HG03439 (cell line): ENCODE data around the gene PAX5.

Experiments
- ATAC-seq: cut with Tn5 transposase; IDR thresholded peaks from one replicate; pipeline ENCODE4 v1.9.1; 2021; ENCODE audit warnings: mild to moderate bottlenecking, moderate library complexity; ENCODE audit not compliant: unreplicated experiment

PAX5 gene

GRCh38 chr9:36905101-36906066 is 128.7 kb downstream of the PAX5 start:
- no peak for ATAC-seq

DNA sequence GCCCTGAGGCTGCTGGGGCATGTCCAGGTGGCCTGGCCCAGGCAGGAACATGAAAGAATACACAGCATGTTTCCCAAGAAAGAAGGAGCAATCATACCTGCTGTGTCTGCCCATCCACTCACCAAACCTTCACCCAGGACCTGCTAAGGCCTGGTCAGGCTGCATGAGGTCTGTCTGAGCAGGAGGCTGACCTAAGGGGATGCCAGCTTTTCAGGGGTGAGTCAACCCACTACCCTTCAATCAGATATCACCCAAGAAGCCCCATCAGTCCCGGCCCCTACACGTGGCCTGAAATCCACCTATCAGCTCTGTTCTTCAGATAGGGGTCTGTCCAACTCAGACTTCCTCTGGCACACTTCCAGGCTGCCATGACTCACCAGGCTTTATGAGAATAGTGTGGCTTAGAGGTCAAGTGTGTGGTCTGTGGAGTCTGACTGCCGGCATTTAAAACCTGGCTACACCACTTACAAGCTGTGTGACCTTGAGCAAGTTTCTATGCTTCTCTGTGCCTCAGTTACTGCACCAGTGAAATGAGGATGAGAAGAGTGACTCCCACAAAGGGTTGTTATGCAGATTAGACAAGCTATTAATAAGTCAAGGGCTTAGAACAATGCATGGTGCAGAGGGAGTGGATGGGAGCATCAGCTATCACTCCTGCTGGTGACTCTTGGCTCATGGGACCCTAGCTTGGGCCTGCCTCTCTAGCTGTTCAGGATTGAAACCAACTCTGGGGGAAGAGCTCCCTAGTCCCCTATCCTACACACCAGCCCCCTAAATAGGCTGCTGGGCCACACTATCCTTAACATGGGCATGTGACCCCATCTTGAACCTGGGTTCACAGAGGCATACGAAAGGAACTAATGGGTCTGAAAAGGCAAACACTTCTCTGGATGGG is 130.3 kb downstream of the PAX5 start:
- ATAC-seq, result peak; percentile 68

DNA sequence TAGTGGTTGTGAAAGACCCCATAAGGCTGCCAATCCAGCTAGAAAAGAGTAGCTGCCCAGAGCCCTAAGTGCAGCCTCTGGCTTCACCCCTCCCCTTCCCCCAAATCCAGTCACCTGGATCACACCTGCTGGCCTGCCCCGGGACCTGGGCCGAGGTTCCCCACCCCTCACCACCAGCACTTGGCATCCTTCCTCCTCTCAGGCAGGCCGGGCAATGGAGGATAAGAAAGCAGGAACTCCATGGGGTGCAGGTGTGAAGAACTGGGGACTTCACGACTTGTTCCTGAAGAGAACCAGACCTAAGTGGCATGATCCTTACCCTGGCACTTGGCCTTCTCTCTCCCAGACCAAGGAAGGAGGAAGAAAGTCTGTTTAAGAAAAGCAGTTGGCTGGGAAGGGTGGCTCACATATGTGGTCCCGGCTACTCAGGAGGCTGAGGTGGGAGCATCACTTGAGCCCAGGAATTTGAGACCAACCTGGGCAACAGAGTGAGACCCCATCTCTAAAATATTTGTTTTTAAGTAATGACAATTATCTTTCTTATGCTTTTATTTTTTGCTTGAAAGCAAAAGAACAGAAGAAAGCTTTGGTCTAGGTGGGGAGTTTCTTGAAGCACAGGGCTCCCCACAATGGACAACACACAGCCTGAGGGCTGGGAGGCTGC is 131.1 kb downstream of the PAX5 start:
- ATAC-seq, result no peak

DNA sequence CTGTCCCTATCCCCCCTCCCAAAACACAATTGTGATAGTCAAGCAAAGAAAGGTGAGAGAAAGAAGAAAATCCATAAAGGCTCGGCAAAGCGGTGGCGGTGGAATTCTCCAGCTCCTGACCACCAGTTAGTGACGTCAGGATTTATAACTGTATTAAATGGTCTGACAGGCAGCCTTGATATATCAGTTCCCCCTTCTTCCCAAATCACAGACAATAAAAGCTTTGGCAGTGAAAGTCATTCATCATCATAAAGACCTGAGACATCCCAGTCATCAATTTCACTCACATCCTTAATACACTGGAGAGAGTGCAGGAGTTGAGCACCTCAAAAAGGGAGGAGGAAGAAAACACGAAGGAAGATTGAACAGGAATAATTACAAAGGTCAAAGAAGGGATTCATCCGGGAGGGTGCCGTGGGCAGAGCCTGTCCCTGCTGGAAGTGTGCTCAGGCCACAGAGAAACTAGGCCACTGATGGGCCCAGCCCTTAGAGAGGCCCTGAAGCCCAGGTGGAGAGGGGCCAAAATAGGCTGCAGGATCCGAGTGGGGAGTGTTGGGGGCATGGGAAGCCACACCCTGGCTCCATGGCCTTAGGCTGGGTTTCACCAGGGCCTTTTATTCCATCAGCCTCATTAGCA is 131.9 kb downstream of the PAX5 start:
- ATAC-seq, result no peak

DNA sequence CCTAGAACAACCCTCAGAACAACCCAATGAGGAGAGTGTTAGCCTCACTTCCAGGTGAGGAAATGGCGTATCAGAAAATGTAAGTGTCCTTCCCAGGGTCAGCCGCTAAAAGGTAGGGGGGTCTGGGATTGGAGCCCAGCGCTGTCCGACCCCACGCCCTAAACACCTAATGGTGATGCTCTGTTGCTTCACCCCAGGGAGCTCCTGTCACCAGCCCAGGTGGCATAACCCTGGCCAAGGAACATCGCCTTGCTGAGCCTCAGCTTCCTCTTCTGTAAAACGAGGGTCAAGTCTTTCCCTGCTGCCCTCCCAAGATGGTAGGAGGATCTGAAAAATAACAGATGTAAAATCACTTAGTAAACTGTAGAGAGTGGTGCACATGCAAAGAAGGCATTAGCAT is 132.5 kb downstream of the PAX5 start:
- no peak for ATAC-seq

DNA sequence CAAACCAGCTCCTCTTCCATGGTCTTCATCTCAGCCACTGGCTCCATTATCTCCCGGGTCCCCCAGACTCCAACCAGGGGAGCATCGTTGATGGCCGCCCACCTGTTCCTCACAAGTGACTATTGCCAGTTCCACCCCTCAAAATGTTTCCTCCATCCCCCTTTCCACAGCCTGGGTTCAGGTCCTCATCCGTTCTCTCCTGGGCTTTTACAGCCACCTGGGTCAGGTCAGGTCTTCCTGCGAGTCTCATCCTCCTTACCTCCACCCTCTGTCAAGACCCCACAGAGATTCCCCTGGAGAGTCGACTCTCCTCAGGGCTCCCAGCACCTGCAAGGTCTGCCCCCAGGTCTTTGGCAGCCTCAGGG is 133.2 kb downstream of the PAX5 start:
- no peak for ATAC-seq

DNA sequence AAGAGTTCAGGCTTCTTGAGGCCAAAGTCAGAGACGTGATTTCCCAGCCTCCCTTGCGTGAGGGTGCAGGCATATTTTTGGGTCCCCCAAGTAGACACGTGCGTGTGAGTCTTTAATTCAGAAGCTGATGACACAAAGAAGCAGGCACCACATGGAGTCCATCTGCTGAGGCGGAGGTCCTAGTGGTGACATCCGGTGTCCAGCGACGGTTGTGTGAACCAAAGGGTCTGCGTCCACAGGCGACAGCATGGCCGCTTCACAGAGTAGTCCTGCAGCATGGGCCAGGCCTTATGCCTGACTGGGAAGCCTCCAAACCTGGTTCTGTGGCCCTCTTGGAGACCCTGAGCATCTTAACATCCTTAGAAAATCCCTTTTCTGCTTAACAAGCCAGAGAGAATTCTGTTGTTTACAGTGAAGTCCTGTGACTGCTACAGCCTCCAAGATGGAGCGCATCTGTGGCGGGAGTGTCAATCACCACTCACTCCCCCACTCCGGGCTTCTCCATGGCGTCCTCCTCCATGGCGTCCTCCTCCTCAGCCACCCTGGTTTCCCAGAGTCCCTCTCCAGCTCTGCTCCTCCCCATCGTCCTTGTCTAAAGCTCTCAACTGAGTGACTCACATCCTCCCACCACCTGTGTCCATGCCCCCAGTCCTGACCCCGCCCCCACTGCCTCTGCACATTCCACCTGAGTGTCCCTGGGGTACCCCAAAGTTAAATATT is 133.8 kb downstream of the PAX5 start:
- no peak for ATAC-seq

GRCh38 chr9:36899406-36899805 is 134.7 kb downstream of the PAX5 start:
- no peak for ATAC-seq

DNA sequence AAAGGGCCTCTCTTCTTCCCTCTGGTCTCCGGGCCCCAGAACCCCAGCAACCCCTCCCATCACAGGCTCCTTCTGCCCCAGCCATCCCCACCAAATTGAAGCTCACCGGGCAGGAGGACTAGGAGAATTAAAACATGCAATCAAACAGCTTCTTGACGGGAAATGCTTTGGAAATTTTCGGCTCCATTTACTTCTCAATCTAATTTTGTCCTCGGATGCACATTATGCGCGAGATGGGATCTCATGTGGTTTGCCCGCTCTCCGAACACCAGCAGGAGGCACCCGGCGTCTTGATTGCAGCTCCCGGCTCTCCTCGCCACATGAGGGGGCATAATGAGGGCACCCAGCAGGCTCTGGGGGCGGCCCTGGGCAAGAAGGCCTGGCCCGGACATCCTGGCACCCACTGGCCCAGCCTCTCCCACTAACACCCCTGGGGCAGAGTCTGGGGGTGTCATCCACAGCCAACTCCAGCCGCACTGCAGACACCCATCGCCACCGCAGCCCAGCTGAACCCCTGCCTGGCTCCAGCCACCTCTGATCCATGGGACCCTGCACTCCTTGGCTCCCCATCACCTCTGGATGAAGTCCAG is 135.5 kb downstream of the PAX5 start:
- no peak for ATAC-seq

DNA sequence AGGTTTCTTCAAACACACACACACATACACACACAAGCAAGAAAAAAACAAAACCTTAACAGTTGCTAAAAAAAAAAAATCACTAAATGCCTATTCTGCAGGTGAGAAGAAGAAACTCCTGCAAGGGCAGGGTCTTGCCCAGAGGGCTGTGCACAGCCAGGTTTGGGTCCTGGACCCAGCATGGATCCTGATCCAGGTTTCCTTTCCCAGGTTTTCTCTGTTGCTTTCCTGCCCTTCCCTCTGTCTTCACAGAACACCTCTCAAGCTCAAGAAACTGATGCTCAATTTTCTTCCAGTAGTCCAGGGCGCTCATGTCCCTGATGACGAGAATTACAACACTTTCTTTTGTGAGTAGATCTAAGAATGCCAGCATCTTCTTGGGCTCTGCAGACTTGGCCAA is 136.6 kb downstream of the PAX5 start:
- no peak for ATAC-seq

- no peak for ATAC-seq
Measured at GRCh38 chr9:36897019-36897418, 137.0 kb downstream of the PAX5 start.

DNA sequence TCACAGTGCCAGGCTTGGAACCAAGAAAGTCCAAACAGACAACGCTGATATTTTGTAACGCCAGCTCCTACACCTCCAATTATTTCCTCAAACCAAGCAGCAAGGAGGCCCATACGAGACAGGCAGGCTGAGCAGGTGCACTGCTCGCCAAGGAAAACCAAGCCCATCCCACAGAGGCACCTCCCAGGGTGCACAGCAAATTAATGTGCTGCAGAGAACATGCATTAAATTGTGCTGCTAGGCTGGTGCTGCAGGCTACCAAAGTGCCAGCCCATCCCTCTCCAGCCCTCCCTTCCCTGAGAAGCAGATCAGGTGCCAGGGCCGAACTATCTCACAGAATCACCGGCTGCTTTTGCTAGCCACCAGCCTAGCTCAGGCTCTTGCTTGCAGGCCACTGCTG is 137.8 kb downstream of the PAX5 start:
- no peak for ATAC-seq

- no peak for ATAC-seq
Measured at GRCh38 chr9:36895744-36896260, 138.3 kb downstream of the PAX5 start.

DNA sequence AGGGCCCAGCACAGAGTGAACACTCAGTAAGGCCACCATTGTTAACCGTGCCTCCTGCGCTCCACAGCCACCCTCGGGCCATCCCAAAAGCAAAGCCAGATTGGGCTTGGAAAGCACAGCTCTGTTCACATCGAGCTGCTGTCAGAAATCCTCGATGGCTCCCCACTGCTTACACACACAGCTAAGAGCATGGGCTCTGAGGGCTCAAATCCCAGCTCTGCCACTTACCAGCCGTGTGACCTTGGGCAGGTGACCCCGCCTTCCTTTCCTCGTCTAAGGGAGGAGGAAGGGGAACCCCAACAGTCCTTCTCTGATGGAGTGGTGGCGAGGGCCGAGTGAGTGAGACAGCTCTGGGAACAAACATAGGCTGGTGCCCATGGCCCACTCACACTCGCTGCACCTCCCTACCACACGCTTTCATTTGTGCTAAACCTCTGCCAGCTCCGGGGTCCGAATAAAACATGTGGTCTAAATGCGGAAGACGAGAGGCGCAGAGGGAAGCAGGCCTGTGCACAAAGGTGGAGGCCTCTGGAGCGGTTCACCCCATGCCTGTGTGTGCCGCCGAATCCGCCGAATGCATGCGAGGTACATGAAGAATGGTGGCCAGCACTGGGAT is 139.3 kb downstream of the PAX5 start:
- ATAC-seq, result no peak

DNA sequence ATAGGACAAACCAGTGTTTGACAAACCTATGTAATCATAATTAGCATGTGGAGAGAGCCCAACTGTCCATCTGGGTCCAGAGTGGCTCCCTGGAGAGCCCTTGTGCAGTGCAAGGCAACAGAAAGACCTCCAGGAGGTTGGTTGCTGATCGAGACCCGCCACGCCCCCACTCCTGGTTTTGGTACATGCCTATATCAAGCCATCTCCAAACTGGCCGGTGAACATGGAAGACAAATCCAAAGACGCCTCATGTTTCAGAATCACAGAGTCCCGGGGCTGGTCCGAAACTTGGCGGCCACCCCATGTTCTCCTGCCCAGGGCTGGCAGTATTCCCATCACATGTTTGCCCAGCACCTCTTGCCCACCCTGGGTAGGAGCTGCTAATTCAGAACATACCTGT is 140.2 kb downstream of the PAX5 start:
- ATAC-seq, result no peak

DNA sequence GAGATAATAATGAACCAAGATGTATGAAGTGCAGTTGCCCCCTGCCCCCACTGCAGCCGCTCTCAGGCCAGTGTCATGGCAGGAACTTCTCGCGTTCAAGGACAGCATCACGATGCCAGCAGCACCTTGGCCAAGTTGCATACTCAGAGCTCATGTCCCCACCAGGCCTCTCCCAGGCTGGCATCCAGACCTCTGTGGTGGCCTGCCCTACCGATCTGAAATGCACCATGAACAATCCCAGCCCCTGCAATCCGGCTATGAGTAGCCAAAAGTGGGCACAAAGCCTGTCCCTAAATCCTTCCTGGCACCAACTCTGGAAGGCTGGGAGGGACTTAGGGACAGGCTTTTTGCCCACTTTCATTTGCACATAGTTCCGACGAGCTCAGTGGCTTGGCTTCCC is 140.9 kb downstream of the PAX5 start:
- no peak for ATAC-seq

- no peak for ATAC-seq
Measured at GRCh38 chr9:36892279-36892678, 141.8 kb downstream of the PAX5 start.

GRCh38 chr9:36891341-36891811 is 142.7 kb downstream of the PAX5 start:
- no peak for ATAC-seq

GRCh38 chr9:36889844-36890243 is 144.2 kb downstream of the PAX5 start:
- ATAC-seq, result no peak
